Measurements from ENCODE around the gene REXO1. TPM values are rescaled to one million over a fixed set of nuclear protein-coding genes. Genes with fewer than 3 reads are reported as not detected.

REXO1 gene
- total RNA-seq, 1 donor from 2014 or later, result 40.0 TPM

GRCh38 chr19:1860821-1861598 is 12.7 kb upstream of the REXO1 start:
- DNase-seq (ENCODE audit: extremely low read depth, low read depth, low spot score), result no peak

GRCh38 chr19:1860042-1860775 is 11.9 kb upstream of the REXO1 start:
- no peak for DNase-seq (ENCODE audit: extremely low read depth, low read depth, low spot score)

GRCh38 chr19:1859331-1859781 is 11.1 kb upstream of the REXO1 start:
- no peak for DNase-seq (ENCODE audit: extremely low read depth, low read depth, low spot score)

- no peak for DNase-seq (ENCODE audit: extremely low read depth, low read depth, low spot score)
These were observed 10.3 kb upstream of the REXO1 start for GRCh38 chr19:1858412-1859081.

- no peak for DNase-seq (ENCODE audit: extremely low read depth, low read depth, low spot score)
These were observed 9.5 kb upstream of the REXO1 start for GRCh38 chr19:1857648-1858326.

GRCh38 chr19:1856698-1857603 is 8.7 kb upstream of the REXO1 start:
- no peak for DNase-seq (ENCODE audit: extremely low read depth, low read depth, low spot score)

GRCh38 chr19:1856345-1856697 is 8.0 kb upstream of the REXO1 start:
- DNase-seq (ENCODE audit: extremely low read depth, low read depth, low spot score), result no peak

GRCh38 chr19:1855828-1856255 is 7.6 kb upstream of the REXO1 start:
- no peak for DNase-seq (ENCODE audit: extremely low read depth, low read depth, low spot score)

GRCh38 chr19:1855040-1855827 is 7.0 kb upstream of the REXO1 start:
- DNase-seq (ENCODE audit: extremely low read depth, low read depth, low spot score), result no peak

- no peak for DNase-seq (ENCODE audit: extremely low read depth, low read depth, low spot score)
These were observed 6.3 kb upstream of the REXO1 start for GRCh38 chr19:1854542-1855039.

GRCh38 chr19:1854039-1854541 is 5.8 kb upstream of the REXO1 start:
- DNase-seq (ENCODE audit: extremely low read depth, low read depth, low spot score), result no peak

- DNase-seq (ENCODE audit: extremely low read depth, low read depth, low spot score), result no peak
These were observed 5.2 kb upstream of the REXO1 start for GRCh38 chr19:1853295-1854038.

- DNase-seq (ENCODE audit: extremely low read depth, low read depth, low spot score), result no peak
These were observed 4.4 kb upstream of the REXO1 start for GRCh38 chr19:1852581-1853128.

- DNase-seq (ENCODE audit: extremely low read depth, low read depth, low spot score), result no peak
These were observed 3.6 kb upstream of the REXO1 start for GRCh38 chr19:1851654-1852580.

- no peak for DNase-seq (ENCODE audit: extremely low read depth, low read depth, low spot score)
These were observed 2.7 kb upstream of the REXO1 start for GRCh38 chr19:1850809-1851653.

- no peak for DNase-seq (ENCODE audit: extremely low read depth, low read depth, low spot score)
These were observed 1.7 kb upstream of the REXO1 start for GRCh38 chr19:1849886-1850398.
